DMS153 treated with DMSO at 0.1 percent for 48 hours (cell line): ENCODE data around the gene PLCB4.

ENCODE experiments used
- DNase-seq: peaks from one replicate; lab custom pipeline; 2025; ENCODE audit not compliant: unreplicated experiment; lab: John Stamatoyannopoulos, UW

Gene PLCB4

DNA sequence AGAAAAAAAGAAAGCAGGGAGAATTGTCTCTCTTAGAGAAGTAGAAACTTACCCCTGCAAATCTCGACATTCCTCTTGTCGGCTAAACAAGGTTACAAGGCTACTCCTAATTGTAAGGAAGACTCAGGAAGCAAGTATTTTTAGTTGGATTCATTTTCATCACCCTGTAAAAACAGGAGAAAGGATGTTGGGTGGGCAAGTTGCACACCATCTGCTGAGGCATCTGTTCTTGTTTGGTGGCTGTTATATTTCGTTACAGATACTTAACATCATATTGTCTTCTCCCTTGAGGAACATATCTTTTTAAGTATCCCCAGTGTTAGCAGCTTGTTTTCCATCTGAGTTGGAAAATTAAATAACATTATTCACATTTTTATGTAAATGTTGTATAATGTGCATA, 187.5 kb downstream of the PLCB4 start:
- no peak for DNase-seq

DNA sequence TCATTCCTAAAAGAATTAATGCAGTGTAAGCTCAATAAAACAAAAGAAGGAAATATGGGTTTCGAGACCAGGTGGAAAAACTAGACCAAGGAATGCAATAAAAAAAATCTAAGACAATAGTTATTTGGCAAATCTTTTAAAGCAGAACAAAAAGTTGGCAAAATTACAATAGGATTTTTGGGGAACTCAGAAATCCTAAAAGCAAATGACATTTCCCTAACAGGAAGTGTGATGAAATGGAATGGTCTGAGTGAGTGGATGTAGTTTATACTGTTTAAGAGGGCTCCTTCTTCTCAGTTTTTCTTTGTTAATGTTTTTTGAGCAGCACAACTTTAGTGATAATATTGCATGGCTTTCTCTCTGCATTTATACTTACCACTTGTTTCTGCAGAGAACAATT, 190.0 kb downstream of the PLCB4 start:
- DNase-seq, result no peak

DNA sequence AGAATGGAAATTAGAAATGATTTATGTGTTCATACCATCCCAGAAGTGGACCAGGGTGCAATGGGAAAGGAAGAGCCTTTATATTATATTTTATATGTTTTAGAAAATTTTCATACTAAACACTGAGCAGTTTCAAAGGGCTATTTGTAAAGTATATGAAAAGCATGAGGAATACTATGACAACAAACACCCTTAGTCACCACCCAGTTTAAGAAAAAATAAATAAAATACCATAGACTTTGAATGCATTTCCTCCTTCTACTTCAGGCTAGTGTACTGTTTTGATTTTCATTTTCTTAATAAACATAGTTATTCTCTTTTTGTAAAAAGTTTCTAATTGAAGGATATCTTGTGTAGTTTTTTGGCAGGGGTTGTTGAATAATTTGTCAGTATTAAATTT, 191.1 kb downstream of the PLCB4 start:
- no peak for DNase-seq

DNA sequence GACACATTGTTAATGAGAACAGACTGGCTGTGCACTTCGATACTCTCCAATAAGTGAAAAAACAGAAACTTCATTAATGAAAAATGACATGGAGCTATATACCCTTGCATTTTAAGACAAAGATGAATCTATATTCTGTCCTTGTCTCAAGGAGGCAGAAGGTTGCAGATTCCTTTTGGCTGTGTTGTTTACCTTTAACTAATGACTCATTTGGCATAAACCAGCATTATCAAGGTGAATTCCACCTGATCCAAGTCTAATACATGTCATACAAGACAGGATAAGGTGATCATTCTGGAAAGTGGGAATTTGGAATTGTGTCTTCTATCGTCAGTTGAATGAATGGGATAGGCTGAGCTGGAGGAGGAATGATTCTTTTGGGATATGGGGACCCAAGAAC, 192.9 kb downstream of the PLCB4 start:
- DNase-seq, result no peak

DNA sequence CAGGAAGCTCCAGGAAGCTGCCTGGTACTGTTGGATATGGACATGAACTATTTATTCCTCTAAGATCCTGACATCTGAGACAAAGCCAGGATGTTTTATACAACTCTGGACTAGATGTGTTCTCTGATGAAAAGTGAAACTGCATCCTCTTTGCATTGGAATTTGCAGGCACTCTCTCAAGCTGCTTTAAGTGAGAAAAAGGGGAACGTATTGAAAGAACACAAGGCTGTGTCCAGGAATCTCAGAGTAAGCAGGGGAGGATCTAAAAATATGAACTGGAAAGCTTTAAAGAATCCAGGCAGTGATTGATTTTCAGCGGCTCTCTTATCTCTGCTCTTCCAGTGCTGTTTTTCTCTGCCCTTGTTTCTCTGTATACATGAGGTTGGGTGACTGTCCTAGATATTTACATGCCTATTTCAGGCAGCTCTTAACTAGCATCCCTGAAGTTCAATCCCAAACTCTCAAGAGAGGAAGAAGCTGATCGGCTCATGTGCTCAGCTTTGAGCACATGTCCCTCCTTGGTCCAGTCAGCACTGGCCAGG, 193.8 kb downstream of the PLCB4 start:
- DNase-seq, result no peak

DNA sequence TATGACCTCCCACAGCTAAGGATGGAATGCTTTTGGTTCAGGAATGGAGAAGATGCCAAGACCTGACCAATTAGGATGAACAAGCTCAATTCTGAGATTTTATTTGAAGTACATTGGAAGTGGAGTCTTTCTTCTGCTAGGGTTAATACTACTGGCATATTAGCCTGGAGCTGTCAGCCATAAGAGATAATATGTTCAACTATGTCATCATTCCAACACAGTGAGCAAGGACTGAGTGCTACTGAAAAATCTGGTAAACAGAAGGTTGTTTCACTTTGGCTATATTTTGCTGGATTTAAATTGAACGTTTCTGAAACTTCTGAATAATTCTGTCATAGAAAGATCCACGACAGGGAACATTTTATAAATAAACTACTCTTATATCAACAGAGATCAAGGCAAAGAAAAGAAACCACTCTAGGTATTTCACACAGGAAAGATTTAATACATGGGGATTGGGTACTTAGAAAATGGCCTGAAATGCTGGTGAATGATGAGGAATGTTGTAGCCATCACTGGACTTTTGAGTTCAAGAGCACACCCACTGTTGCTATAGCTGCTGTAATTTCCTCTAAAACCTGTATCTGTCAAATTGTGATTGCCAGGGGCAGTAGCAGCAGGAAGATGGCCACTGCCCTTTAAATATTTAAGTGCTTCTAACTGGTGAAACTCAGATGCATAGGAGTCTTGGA, 200.5 kb downstream of the PLCB4 start:
- no peak for DNase-seq

DNA sequence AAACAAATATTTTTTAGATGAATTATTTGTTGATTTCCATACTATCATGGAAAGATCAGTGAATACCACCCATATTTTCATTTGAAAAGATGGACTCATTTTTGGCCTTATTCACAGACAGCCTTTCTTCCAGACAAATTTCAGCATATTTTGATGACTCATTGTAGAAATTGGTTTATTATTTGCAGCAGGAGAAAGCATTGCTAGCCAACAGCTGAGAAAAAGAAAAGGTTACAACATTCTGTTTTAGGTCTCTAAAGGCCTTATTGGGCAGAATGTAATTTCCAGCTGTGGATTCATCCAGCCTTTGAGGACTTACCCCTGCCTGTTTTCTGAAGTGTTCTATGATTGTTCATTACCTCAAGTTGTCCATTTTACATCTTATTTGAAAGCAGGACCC, 201.9 kb downstream of the PLCB4 start:
- no peak for DNase-seq

DNA sequence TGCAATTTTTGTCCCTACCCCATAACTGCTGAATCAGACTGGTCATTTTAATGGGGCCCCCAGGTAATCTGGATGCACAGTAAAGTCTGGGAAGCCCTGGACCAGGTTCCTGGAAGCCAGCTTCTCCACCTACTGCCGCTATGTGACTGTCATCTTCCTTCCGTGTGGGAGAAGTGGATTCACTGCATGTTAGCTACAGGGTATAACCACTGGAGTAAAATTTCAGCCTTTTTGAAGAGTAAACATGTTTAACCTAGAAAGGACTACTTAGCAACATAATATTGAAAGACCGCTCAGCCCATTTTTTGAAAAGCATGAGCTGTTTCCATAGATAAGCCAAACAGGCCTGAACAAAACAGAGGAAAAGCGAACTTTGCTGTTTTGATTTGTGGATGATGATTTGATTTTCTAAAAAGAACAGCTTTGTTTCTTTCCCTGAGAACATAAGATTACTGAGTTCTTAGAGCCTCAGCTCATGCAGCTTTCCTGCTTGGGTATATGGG, 208.1 kb downstream of the PLCB4 start:
- no peak for DNase-seq

DNA sequence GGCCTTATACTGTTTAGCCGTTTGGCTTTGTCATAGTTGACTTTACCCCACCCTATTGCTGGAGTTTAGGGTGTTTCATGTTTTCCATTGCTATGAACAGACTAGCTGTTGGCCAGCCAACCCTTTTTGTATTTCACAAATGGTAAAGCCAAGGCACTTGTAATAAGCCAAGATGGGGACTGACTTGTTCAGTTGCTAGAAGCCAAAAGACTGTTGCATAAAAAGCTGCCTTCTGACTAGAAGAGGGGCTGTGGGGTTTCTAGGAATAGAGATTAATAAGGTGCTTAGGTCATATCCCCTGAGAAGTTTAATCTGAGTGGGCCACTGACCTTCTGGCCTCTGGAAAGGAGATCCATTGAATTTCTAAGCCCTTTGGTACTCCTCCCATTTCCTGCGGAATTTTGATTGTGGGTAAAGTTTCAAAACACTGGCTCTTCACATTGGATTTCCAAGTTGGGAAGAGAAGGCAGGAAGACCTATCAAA, 211.1 kb downstream of the PLCB4 start:
- no peak for DNase-seq

DNA sequence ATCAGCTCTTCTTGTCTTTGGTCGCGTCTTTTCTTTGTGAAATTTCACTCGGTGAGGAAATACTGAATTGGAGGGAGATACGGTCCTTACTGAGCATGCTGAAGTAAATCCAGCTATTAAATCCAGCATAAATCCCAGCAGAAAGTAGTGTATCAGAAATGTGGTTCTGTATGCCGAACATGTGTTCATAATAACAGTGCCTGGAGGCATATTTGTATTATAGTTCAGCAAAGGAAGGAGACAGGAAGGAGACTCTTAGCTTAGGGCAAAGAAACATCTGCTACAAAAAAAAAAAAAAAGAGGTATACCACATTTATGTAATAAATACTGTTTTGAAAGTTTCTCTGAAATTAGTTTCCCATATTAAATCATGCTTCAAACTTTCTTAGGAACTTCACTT, 211.8 kb downstream of the PLCB4 start:
- no peak for DNase-seq

DNA sequence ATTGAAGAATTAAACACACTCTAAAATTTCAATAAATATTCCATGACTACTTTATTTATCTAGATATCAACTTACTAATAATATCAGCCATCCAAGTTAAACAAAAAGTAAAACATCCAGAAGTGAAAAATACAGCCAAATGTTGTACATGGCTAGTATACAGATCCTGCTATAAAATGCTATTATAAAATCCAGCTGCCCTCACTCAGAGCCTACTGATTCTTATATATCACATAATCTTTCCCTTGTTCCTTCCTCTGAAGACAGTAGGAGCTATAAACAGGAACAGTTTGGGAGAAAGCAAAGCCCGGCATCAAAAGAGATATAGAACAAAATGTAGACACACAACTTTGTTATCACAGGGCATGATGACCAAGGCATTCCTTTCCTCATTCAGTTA, 212.9 kb downstream of the PLCB4 start:
- DNase-seq, result no peak

DNA sequence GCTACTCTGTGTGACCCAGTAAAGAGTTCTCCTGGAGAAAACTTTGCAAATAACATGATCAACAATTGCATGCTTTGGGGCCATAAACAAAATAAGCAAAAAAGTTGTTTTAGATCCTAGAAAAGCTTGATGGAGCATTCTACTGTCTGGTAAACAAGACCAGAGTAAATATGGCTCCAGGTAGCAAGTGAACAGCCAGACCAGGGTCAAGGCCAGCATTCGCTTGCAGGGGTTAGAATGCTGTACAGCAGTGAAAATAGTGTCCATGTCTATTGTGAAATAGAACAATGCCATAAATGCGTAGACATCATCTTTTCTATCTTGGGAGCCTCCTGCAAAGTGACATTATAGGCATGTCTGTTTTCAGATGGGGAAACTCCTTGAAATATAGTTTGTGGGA, 216.7 kb downstream of the PLCB4 start:
- DNase-seq, result no peak

DNA sequence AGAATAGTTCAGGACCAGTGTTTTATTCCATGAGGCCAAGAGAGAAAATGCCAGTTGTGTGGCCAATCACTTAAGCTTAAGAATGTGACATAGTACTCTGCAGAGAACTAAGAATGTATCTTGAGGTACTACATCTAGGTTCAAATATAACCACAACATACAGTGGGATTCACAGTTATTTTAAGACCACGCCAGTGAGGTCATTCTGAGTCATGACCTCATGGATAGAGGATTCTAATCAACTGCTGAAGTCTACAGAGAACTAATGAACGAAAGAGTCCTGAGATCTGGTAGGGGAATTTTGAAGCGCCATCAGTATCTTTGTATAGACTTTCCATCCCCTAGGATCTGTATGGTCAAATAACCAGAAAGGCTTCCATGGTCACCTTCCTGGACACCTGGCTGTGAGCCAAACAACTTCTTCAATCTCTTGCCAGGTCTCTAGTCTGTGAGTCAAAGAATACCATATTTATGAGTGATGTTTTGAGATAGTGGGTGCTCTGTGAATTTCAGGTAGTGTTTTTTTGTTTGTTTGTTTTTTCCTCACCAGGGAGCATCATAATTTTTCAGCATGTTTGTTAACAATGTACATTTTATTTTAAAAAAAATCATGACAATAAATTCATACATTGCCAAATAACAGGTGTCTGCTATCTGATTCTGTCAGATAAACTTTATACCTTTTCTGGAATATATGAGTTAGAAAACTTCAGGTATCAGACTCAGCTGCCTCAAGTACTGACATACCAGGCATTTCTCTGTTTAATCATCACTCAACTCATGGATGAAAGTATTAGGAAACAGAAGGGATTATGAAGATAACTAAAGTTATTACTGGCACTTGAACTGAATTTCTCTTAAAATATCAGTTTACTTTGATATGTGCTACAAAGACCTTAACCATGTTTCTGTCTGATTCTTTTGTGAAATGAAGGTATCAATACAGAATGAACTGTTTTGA, 217.9 kb downstream of the PLCB4 start:
- DNase-seq, result no peak

DNA sequence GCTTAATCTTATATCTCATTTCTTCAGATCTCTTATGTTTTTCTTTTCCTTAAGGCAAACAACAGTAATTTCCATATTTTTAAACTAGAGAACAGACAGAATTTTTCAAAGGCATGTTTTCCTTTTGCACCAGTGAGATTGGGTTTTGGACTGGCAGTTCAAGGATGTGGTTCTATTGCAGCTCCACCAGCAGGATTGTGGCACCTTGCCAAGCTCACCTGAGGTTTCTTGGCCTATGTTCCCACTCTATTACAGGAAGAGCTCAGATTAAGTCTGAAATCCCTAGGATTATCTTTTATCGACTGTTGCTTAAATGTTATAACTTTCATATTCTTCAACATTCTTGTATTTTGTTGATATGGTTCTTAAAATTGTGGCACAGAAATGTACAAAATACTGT, 218.9 kb downstream of the PLCB4 start:
- DNase-seq, result no peak

DNA sequence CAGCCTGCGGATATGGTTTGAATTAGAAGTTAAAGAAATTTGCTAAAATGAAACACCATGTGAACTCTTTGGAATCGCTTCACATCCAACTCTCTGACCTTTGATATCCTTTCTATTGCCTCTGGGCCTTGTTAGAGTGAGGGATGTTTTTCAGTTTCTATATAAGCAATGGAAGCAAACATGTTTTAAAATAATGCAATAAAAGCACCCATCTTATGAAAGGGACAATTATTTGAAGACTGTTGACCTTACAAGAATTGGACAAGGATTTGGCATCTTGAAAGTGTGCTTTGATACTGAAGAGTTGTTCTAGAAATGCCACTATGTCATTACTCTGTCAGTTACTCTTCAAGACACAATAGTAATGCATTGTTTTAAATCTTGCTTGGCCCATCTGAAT, 221.4 kb downstream of the PLCB4 start:
- no peak for DNase-seq

DNA sequence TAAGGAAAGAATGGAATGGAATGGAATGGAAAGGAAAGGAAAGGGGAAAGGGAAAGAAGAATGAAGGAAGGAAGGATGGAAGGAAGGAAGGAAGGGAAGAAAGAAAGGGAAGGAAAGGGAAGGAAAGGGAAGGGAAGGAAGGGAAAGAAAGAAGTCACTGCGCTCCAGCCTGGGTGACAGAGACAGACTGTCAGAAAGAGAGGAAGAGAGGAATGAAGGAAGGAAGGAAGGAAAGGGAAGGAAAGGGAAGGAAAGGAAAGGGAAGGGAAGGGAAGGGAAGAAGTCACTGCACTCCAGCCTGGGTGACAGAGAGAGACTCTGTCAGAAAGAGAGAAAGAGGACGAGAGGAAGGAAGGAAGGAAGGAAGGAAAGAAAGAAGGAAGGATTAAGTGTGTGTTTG, 224.3 kb downstream of the PLCB4 start:
- no peak for DNase-seq

DNA sequence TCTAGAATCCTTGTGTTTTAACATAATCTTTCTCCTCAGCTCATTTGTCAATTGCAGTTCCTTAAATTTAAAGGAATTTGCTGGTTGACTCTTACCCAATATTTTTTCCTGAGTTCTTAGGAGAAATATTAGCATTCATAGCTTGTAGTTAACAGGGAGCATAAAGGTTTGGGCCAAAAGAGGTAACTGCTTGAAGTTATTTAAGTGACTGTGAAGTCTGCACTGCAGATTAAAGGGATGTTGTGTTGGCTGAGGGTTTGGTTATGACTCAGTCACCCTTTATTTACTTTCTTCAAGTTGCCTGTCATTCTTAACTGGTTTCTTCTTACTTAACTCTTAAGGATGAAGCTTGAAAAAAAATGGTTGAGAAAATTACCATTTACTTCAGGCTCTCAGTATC, 225.2 kb downstream of the PLCB4 start:
- no peak for DNase-seq

DNA sequence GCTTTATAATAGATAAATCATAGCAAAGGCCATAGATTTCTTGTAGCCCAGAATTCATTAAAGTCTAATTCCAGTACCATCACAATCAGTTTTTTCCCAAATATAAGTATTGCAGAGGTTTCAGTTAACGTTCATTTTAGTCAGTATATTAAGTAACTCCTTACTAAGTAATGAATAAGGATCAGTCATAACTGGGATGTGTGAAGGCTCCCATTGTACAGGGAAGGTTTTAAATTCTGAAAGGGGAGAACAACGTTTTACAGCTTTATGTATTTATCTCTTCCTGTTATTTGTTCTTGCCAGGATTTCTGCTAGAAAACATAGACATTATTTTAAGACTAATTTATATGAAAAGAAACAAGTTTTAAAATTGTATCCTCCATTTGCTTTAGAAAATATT, 230.0 kb downstream of the PLCB4 start:
- no peak for DNase-seq

DNA sequence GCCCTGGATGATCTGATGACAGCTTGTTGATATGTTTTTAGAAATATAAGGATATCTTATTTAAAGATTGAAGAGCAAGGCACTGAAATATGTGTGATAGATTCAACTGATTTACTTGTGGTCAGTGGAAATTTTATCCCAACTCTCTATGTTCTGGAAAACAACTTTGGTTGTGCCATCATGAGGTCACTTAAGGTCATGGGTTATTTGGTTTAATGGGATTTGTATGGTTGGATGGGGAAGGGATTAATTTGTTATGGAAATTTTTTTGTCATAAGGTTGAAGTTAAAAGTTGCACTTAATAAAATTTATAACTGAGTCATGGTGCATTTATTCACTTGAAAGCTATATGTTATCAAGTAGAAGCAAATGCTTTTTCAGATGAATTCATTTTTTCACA, 231.2 kb downstream of the PLCB4 start:
- DNase-seq, result no peak

DNA sequence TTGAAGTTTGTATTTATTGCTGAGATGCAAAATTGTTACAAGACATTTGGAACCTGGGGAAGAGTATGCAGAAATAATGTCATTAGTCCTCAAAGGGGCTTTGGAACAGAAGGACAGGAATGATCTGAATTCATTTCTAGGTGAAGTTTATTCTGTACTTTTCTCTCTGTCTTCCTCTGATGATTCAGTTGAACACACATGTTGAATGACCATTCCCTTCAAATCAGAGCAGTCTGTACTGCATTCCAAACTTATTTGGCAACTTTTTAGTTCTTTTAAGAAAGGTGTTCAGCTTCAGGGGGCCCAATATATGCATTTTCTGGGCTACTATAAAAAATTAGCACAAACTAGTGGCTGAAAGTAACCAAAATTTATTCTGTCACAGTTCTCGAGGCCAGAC, 231.6 kb downstream of the PLCB4 start:
- no peak for DNase-seq

DNA sequence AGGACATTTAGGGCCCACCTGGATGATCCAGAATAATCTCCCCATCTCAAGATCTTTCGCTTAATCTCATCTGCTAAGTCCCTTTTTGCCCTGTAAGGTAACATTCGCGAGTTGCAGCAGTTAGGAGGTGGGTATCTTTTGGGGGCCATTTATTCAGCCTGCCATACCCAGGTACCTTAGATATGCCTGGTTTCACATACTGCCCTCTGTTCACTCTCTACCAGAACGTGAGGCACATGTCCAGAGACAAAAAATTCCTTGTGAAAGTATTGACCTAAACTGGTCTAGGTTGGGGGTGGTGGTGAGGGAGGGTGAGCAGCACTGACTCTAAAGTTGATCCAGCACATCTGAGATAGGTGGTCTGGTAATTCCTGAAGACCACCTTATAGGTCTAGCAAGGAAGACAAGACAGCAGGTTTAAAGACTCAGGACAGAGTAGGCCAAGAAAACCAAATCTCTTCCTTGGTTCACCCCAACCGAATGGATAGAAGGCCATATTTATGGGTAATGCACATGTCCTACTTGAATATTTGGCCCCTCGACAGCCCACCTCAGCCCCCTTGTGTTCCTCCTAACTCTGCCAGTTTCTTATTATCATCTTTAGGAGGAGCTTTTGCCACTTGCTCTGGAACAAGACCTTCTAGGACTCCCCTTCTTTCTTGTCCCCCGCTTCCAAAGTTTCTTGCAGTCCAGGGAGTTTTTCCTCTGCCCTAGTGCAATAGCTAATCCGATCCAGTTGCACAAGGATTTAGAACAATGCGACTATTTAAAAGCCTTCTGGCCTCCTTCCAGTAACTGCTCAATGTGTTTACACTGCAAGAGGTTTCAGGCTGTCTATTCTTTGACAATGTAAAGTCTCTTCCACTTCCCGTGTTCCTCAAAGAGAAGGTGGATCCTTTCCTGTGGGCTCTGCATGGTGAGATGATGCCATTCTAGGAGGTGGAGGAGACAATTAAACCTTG, 232.5 kb downstream of the PLCB4 start:
- DNase-seq, result peak; percentile 71
